ENCODE measurements around the gene FHIT.

DNA sequence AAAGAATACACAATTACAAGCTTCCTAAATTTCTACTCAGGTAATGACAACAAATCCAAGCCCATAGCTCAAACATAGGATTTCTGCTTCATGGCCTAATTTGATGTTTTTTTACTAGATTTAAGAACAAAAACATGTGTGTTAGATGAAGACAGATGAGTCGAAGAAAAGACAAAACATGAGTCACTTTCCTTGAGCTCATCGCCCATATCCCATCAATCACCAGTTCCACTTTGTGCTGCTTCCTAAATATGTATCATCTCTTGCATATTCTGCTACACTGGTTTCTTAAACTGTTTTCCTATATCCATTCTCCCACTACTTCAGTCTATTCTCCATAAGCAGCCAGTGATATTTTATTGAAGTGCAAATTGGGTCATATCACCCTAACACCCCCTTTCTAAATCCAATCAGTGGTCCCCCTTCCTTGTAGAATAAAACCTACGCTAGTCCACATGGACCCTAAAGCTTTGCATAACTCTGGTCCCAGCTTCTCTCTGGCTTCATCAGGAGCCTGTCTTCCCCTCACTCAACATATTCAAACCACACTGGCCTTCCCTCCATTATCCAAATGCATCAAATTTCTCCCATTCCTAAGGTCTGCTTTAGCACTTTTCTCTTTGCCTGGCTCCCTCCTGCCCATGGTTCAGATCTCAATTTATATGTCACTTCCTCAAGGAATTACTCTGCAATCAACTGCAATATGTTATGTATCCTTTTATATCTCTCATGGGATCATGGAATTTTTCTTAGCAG is 1033.9 kb downstream of the FHIT start:
- TF ChIP-seq, protein P1, sequence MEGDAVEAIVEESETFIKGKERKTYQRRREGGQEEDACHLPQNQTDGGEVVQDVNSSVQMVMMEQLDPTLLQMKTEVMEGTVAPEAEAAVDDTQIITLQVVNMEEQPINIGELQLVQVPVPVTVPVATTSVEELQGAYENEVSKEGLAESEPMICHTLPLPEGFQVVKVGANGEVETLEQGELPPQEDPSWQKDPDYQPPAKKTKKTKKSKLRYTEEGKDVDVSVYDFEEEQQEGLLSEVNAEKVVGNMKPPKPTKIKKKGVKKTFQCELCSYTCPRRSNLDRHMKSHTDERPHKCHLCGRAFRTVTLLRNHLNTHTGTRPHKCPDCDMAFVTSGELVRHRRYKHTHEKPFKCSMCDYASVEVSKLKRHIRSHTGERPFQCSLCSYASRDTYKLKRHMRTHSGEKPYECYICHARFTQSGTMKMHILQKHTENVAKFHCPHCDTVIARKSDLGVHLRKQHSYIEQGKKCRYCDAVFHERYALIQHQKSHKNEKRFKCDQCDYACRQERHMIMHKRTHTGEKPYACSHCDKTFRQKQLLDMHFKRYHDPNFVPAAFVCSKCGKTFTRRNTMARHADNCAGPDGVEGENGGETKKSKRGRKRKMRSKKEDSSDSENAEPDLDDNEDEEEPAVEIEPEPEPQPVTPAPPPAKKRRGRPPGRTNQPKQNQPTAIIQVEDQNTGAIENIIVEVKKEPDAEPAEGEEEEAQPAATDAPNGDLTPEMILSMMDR (conservative IDR thresholded peaks at IDR 0.05; ENCODE audit: low read depth, low read length), result no peak
- TF ChIP-seq EZH2 (IDR thresholded peaks at IDR 0.05; ENCODE audit: low read length, unreplicated experiment), result no peak

Measured in PC-3 (cell line).